GM18526 (cell line): ENCODE measurements around the gene ALK.

ENCODE experiments used
- POLR2A ChIP-seq: IDR thresholded peaks from 3 replicates; pipeline ENCODE4 v1.6.1; 2011; ENCODE audit not compliant: insufficient read length; ENCODE audit errors: extremely low read depth

ALK gene

GRCh38 chr2:29349316-29350030 is 571.9 kb downstream of the ALK start:
- no peak for TF ChIP-seq POLR2A

GRCh38 chr2:29347774-29348461 is 573.5 kb downstream of the ALK start:
- no peak for TF ChIP-seq POLR2A

- TF ChIP-seq POLR2A = no peak
Observed at GRCh38 chr2:29345236-29345635, 576.1 kb downstream of the ALK start.

GRCh38 chr2:29343830-29344229 is 577.6 kb downstream of the ALK start:
- no peak for TF ChIP-seq POLR2A

GRCh38 chr2:29336341-29337241 is 584.8 kb downstream of the ALK start:
- TF ChIP-seq POLR2A = no peak

GRCh38 chr2:29335396-29335795 is 586.0 kb downstream of the ALK start:
- no peak for TF ChIP-seq POLR2A

- no peak for TF ChIP-seq POLR2A
Observed at GRCh38 chr2:29334706-29335105, 586.7 kb downstream of the ALK start.

- no peak for TF ChIP-seq POLR2A
Observed at GRCh38 chr2:29332540-29332939, 588.8 kb downstream of the ALK start.

GRCh38 chr2:29329899-29330298 is 591.5 kb downstream of the ALK start:
- TF ChIP-seq POLR2A = no peak

- TF ChIP-seq POLR2A = no peak
Observed at GRCh38 chr2:29326926-29327325, 594.5 kb downstream of the ALK start.

- no peak for TF ChIP-seq POLR2A
Observed at GRCh38 chr2:29325544-29325943, 595.8 kb downstream of the ALK start.

- TF ChIP-seq POLR2A = no peak
Observed at GRCh38 chr2:29323961-29324360, 597.4 kb downstream of the ALK start.

- TF ChIP-seq POLR2A = no peak
Observed at GRCh38 chr2:29323301-29323700, 598.1 kb downstream of the ALK start.

GRCh38 chr2:29322011-29322410 is 599.4 kb downstream of the ALK start:
- no peak for TF ChIP-seq POLR2A

- TF ChIP-seq POLR2A = no peak
Observed at GRCh38 chr2:29317801-29318485, 603.4 kb downstream of the ALK start.
